IMR-90 (cell line): Measurements from ENCODE around the gene CLDN22. TPM values are rescaled to one million over a fixed set of nuclear protein-coding genes. Genes with fewer than 3 reads are reported as not detected.

Experiments used
- ATAC-seq: fragments of 200-7000 bp; cut with Tn5 transposase; 2 replicates; pipeline ENCODE4 v1.9.1; 2020; ENCODE audit warnings: low read depth, mild to moderate bottlenecking, moderate library complexity
- BruUV-seq: library from RNA; stranded (reverse); fragments of 400-500 nt; replicated peaks from 2 replicates; lab custom pipeline; 2021; lab: Mats Ljungman, UMichigan
- CTCF ChIA-PET: fragments of 300-600 bp; formaldehyde crosslinking; extraction: SDS; loops from one replicate; lab custom pipeline; 2021; ENCODE audit warnings: antibody characterized with exemption; lab: Yijun Ruan, JAX
- POLR2A ChIA-PET: fragments of 300-600 bp; sonication (Branson Sonifier 250); formaldehyde crosslinking; loops from one replicate; lab custom pipeline; 2022; ENCODE audit warnings: antibody characterized with exemption; ENCODE audit not compliant: unreplicated experiment; lab: Charles Lee
- DNase-seq: peaks from one replicate; pipeline ENCODE4 v3.0.0; 2013
- H2AFZ ChIP-seq: replicated peaks from 2 replicates; pipeline ENCODE3; 2013; ENCODE audit warnings: low read length, mild to moderate bottlenecking; ENCODE audit not compliant: poor library complexity
- H2AK5ac ChIP-seq: 2 replicates; pipeline ENCODE4 v1.6.1; 2013; ENCODE audit warnings: low read depth, low read length, inconsistent platforms
- H2AK9ac ChIP-seq: replicated peaks from 2 replicates; pipeline ENCODE3; 2013; ENCODE audit warnings: mild to moderate bottlenecking, low read depth, low read length, moderate library complexity; ENCODE audit not compliant: poor library complexity
- H2BK120ac ChIP-seq: 2 replicates; pipeline ENCODE4 v1.6.1; 2013; ENCODE audit warnings: low read depth, low read length, inconsistent platforms
- H2BK15ac ChIP-seq: 3 replicates; pipeline ENCODE4 v1.6.1; 2013; ENCODE audit warnings: low read depth, low read length, inconsistent platforms
- H2BK20ac ChIP-seq: 2 replicates; pipeline ENCODE4 v1.6.1; 2013; ENCODE audit warnings: low read depth, mild to moderate bottlenecking, inconsistent platforms, low read length, moderate library complexity
- H2BK5ac ChIP-seq: 2 replicates; pipeline ENCODE4 v1.6.1; 2013; ENCODE audit warnings: mild to moderate bottlenecking, low read depth, low read length, inconsistent platforms; ENCODE audit not compliant: poor library complexity, severe bottlenecking
- H3K14ac ChIP-seq: replicated peaks from 2 replicates; pipeline ENCODE4 v1.6.1; 2013; ENCODE audit warnings: low read depth, low read length, inconsistent platforms
- H3K18ac ChIP-seq: 2 replicates; pipeline ENCODE4 v1.6.1; 2013; ENCODE audit warnings: low read depth, low read length, control low read depth
- H3K23ac ChIP-seq: 2 replicates; pipeline ENCODE4 v1.6.1; 2013; ENCODE audit warnings: low read depth, low read length, inconsistent platforms
- H3K27ac ChIP-seq: 2 replicates; pipeline ENCODE4 v1.5.1; 2013; ENCODE audit warnings: mild to moderate bottlenecking, control low read depth, low read length; ENCODE audit not compliant: insufficient read depth
- H3K27me3 ChIP-seq: 2 replicates; pipeline ENCODE4 v1.6.1; 2013; ENCODE audit warnings: low read length; ENCODE audit not compliant: control insufficient read depth, insufficient read depth
- H3K36me3 ChIP-seq: 2 replicates; pipeline ENCODE4 v1.6.1; 2013; ENCODE audit warnings: low read length, mixed read lengths; ENCODE audit not compliant: control insufficient read depth, insufficient read depth
- H3K4ac ChIP-seq: 2 replicates; pipeline ENCODE4 v1.6.1; 2013; ENCODE audit warnings: low read depth, low read length, inconsistent platforms
- H3K4me1 ChIP-seq: 2 replicates; pipeline ENCODE4 v1.6.1; 2013; ENCODE audit warnings: low read length, mixed read lengths; ENCODE audit not compliant: control insufficient read depth, insufficient read depth
- H3K4me2 ChIP-seq: 2 replicates; pipeline ENCODE4 v1.6.1; 2013; ENCODE audit warnings: low read depth, mild to moderate bottlenecking, control low read depth, low read length, moderate library complexity
- H3K4me3 ChIP-seq: 2 replicates; pipeline ENCODE4 v1.5.1; 2013; ENCODE audit warnings: low read depth, mild to moderate bottlenecking, control low read depth, low read length, moderate library complexity; ENCODE audit not compliant: insufficient read depth
- H3K56ac ChIP-seq: 2 replicates; pipeline ENCODE4 v1.6.1; 2013; ENCODE audit warnings: low read length, inconsistent platforms; ENCODE audit not compliant: insufficient read depth; ENCODE audit errors: extremely low read depth
- H3K79me1 ChIP-seq, 2 experiments: 2 replicates each; pipeline ENCODE4 v1.6.1; 2013; ENCODE audit warnings: low read length in 2 of 2, inconsistent platforms in 1 of 2, low read depth in 1 of 2
- H3K9ac ChIP-seq: 2 replicates; pipeline ENCODE4 v1.6.1; 2013; ENCODE audit warnings: low read depth, low read length, control low read depth
- H3K9me1 ChIP-seq: 2 replicates; pipeline ENCODE4 v1.6.1; 2013; ENCODE audit warnings: low read length, inconsistent platforms; ENCODE audit not compliant: insufficient read depth
- H3K9me3 ChIP-seq: 2 replicates; pipeline ENCODE4 v1.6.1; 2013; ENCODE audit warnings: low read length; ENCODE audit not compliant: control insufficient read depth, insufficient read depth
- H4K20me1 ChIP-seq: 2 replicates; pipeline ENCODE4 v1.6.1; 2013; ENCODE audit warnings: low read length, inconsistent platforms; ENCODE audit not compliant: insufficient read depth
- H4K5ac ChIP-seq: 2 replicates; pipeline ENCODE4 v1.6.1; 2013; ENCODE audit warnings: mild to moderate bottlenecking, low read depth, low read length, control low read depth
- H4K8ac ChIP-seq, 2 experiments: 2 replicates each; pipeline ENCODE4 v1.6.1; 2013; ENCODE audit warnings: low read depth in 2 of 2, low read length in 2 of 2, control low read depth in 1 of 2, inconsistent platforms in 1 of 2
- H4K91ac ChIP-seq: 2 replicates; pipeline ENCODE4 v1.6.1; 2013; ENCODE audit warnings: low read depth, low read length, inconsistent platforms; ENCODE audit not compliant: insufficient read depth
- BHLHE40 ChIP-seq: fragments of 150-350 bp; IDR thresholded peaks from 2 replicates; pipeline ENCODE4 v1.6.1; 2016; ENCODE audit warnings: mild to moderate bottlenecking, low read depth, low read length
- CEBPB ChIP-seq: IDR thresholded peaks from 2 replicates; pipeline ENCODE4 v1.6.1; 2012; ENCODE audit warnings: low read depth, low read length, improper control_type of control experiment
- CTCF ChIP-seq: conservative IDR thresholded peaks from 2 replicates; pipeline ENCODE4 v1.5.1; 2012; ENCODE audit warnings: mild to moderate bottlenecking, low read depth, low read length, improper control_type of control experiment
- FOS ChIP-seq: fragments of 150-350 bp; IDR thresholded peaks from 2 replicates; pipeline ENCODE4 v1.6.1; 2016; ENCODE audit warnings: low read depth, low read length
- MAFK ChIP-seq: IDR thresholded peaks from 2 replicates; pipeline ENCODE4 v1.6.1; 2012; ENCODE audit warnings: low read depth, low read length, improper control_type of control experiment
- MXI1 ChIP-seq: IDR thresholded peaks from 2 replicates; pipeline ENCODE4 v1.6.1; 2012; ENCODE audit warnings: low read depth, mild to moderate bottlenecking, low read length, moderate library complexity, borderline replicate concordance
- NFE2L2 ChIP-seq: fragments of 150-350 bp; IDR thresholded peaks from 2 replicates; pipeline ENCODE4 v1.6.1; 2016; ENCODE audit warnings: low read depth, mild to moderate bottlenecking, low read length
- POLR2A ChIP-seq: IDR thresholded peaks from 2 replicates; pipeline ENCODE4 v1.6.1; 2012; ENCODE audit warnings: mild to moderate bottlenecking, low read depth, low read length
- RAD21 ChIP-seq: IDR thresholded peaks from 2 replicates; pipeline ENCODE4 v1.6.1; 2012; ENCODE audit warnings: low read length, improper control_type of control experiment
- RCOR1 ChIP-seq: IDR thresholded peaks from 2 replicates; pipeline ENCODE4 v1.6.1; 2012; ENCODE audit warnings: mild to moderate bottlenecking, low read length, improper control_type of control experiment; ENCODE audit not compliant: insufficient replicate concordance
- RFX5 ChIP-seq: IDR thresholded peaks from 2 replicates; pipeline ENCODE4 v1.8.0; 2012; ENCODE audit warnings: low read depth, mild to moderate bottlenecking, low read length, moderate library complexity
- USF2 ChIP-seq: fragments of 150-350 bp; IDR thresholded peaks from 2 replicates; pipeline ENCODE4 v1.6.1; 2017; ENCODE audit warnings: mild to moderate bottlenecking, antibody characterized with exemption, low read length, low read depth
- WGBS, 2 experiments: methylation state at CpG; one replicate each; pipeline versions ENCODE4 v1.1.5 to v1.1.7; 2013; ENCODE audit warnings: missing lambda C conversion rate in 2 of 2; ENCODE audit not compliant: insufficient read length in 1 of 2; ENCODE audit errors: extremely low coverage in 2 of 2; 5-methylcytosine and 5-hydroxymethylcytosine counted together
- dilution Hi-C: fragments of 300-500 bp; cut with HindIII; formaldehyde crosslinking; loops from one replicate; pipeline ENCODE4 v1.14.3; 2018; ENCODE audit warnings: low sequenced_read_pairs; ENCODE audit not compliant: unreplicated experiment
- in situ Hi-C: fragments of 300-500 bp; cut with MboI; formaldehyde crosslinking; loops from 3 replicates; pipeline ENCODE4 v1.14.3; 2019; ENCODE audit warnings: low sequenced_read_pairs, inconsistent platforms, mixed read lengths
- intact Hi-C: fragments of 100-400 bp; cut with micrococcal nuclease; formaldehyde crosslinking; loops from 2 replicates; pipeline ENCODE4 v1.10.0; 2022
- polyA plus RNA-seq, 3 experiments: library from polyadenylated mRNA; depleted of rRNA; stranded (reverse); fragments of >200 nt; gene quantifications; 2 replicates each; pipeline ENCODE4 v1.2.3, GENCODE V29; 2012; ENCODE audit warnings: low replicate concordance in 1 of 3
- total RNA-seq: library from RNA; depleted of rRNA; stranded (reverse); fragments of >200 nt; gene quantifications from 2 replicates; pipeline ENCODE4 v1.2.3, GENCODE V29; 2012
- TF ChIP-seq, protein P1 (sequence below): fragments of 150-350 bp; IDR thresholded peaks from 2 replicates; pipeline ENCODE4 v1.6.1; 2016; ENCODE audit warnings: low read depth, mild to moderate bottlenecking, low read length, moderate library complexity, borderline replicate concordance

The CLDN22 gene
- total and polyA plus RNA-seq, 2 of the 4 experiments (the other 2 are of a cell fraction), result not detected

DNA sequence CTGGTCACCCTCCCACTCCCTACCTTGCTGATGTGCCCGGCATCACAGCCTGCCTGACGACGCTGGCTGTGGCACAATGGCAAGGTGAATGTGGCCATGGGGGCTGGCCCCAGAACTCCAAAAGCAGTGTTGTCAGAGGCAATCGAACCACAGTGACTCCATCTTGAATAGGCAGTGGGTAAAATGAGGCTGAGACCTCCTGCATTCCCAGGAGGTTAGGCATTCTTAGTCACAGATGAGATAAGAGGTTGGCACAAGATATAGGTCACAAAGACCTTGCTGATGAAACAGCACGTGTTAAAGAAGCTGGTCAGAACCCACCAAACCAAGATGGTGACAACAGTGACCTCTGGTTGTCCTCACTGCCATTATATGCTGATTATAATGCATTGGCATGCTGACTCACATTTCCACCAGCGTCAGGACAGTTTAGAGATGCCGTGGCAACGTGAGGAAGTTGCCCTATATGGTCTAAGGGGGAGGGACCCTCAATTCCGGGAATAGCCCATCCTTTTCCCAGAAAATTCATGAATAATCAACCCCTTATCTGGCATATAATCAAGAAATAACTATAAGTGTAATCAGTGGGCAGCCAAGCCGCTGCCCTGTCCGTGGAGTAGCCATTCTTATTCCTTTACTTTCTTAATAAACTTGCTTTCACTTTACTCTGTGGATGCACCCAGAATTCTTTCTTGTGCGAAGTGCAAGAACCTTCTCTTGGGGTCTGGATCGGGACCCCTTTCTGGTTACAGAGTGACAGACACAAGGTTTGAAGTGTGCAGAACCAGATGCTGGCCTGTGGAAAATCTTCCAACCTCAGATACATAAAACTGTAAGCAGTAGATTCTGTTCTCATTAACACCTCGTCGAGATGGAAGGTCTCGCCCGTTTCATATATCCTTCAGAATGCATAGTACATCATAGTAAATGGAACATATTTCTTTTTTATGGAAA is 28.9 kb upstream of the CLDN22 start:
- H2BK120ac ChIP-seq, result peak overlapping the region; percentile 89
- H4K8ac ChIP-seq, result peak overlapping the region; percentile 4 to 79; a peak in 3 of 4 replicates
- peak overlapping the region; percentile 74 for H2AK9ac ChIP-seq
- H3K27ac ChIP-seq, result peak overlapping the region; percentile 43
- dilution Hi-C loops (no loop called here), in situ Hi-C loops (no loop called here), intact Hi-C loops (no loop called here)
- H2AFZ ChIP-seq, result peak overlapping the region; percentile 50
- peak overlapping the region; percentile 82 for H4K5ac ChIP-seq
- ChIA-PET CTCF (no interaction called here), POLR2A (no interaction called here)
- peak overlapping the region; percentile 86 for H2AK5ac ChIP-seq
- no peaks in the 10 kb centered on the region for H3K9me3 ChIP-seq
- H3K36me3 ChIP-seq, result no peaks in the 10 kb centered on the region
- peak overlapping the region; percentile 72 for H4K91ac ChIP-seq
- peak overlapping the region; percentile 83 for H3K18ac ChIP-seq
- 60% methylated on average over 1 of the region's 17 CpGs; no CpG with 5 or more reads in 1 of the 2 experiments for WGBS, 2 experiments
- no peaks in the 10 kb centered on the region for H3K27me3 ChIP-seq
- peaks cover 10% of the 10 kb centered on the region; the same call in 1 of the 2 replicates for H3K4me1 ChIP-seq
- ATAC-seq, result peak; percentile 92
- H3K4me3 ChIP-seq, result no peak overlapping the region
- H3K79me1 ChIP-seq, result no peaks in the 10 kb centered on the region
- H3K23ac ChIP-seq, result no peak overlapping the region
- peak overlapping the region; percentile 5; the same call in 1 of the 3 replicates for H2BK15ac ChIP-seq
- H3K14ac ChIP-seq, result peak overlapping the region; percentile 40; the same call in 1 of the 2 replicates
- BruUV-seq, result no TSS peak
- H2BK5ac ChIP-seq, result peak overlapping the region; percentile 67
- peak overlapping the region; percentile 79 for H2BK20ac ChIP-seq
- 0 out of 2 replicates have a peak, but pooled peaks cover 5% of the 10 kb centered on the region for H3K9me1 ChIP-seq
- DNase-seq, result peak; percentile 95
- no peaks in the 10 kb centered on the region for H4K20me1 ChIP-seq
- no peak overlapping the region; the same call in 1 of the 2 replicates for H3K4me2 ChIP-seq
- peak overlapping the region; percentile 81 for H3K4ac ChIP-seq
- H3K56ac ChIP-seq, result no peak overlapping the region
- H3K9ac ChIP-seq, result no peak overlapping the region
- TF ChIP-seq BHLHE40 (peak; percentile 97), POLR2A (no peak), MAFK (peak; percentile 74), CTCF (no peak), NFE2L2 (peak; percentile 57; the same call in 1 of the 2 replicates), RCOR1 (peak; percentile 46), RFX5 (no peak), FOS (peak; percentile 73), USF2 (no peak), RAD21 (no peak), MXI1 (peak; percentile 44; the same call in 1 of the 2 replicates), CEBPB (peak; percentile 54)
- TF ChIP-seq, protein P1, sequence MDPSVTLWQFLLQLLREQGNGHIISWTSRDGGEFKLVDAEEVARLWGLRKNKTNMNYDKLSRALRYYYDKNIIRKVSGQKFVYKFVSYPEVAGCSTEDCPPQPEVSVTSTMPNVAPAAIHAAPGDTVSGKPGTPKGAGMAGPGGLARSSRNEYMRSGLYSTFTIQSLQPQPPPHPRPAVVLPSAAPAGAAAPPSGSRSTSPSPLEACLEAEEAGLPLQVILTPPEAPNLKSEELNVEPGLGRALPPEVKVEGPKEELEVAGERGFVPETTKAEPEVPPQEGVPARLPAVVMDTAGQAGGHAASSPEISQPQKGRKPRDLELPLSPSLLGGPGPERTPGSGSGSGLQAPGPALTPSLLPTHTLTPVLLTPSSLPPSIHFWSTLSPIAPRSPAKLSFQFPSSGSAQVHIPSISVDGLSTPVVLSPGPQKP, result 0 out of 2 replicates have a peak, but pooled peaks have one; percentile 69
